ENCODE results near the gene SNTG2. TPM values are rescaled to one million over a fixed set of nuclear protein-coding genes. Genes with fewer than 3 reads are reported as not detected.

The SNTG2 gene
- total and polyA plus RNA-seq, 2 donors (not counting 1 experiment from before 2014, with no cell fraction given): 0.06 TPM; not detected in 1

DNA sequence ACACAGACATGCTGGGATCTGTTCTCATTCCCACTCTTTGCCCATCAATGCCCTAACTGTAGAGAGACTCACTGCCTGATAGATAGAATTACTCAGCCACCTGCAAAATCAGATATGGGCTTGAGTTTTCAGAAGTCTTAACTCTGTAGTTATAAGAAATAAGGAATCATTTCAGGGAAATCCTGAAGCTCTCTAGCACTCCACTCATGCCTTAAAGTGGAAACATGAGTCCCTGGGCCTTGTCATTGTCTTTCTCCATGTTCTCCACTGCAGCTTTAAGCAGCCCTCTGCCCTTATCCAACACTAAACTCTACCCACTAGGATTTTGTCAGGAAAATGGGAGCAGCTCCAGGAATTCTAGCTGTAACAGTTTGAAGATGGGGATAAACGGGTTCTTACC lies 192.5 kb downstream of the SNTG2 start:
- H2AFZ ChIP-seq (ENCODE audit: low read length): no peak overlapping the region
- no peak overlapping the region for H3K4me3 ChIP-seq (replicated peaks in 1 of 4; ENCODE audit: control extremely low read depth in 1 of 4, insufficient read depth in 1 of 4, low read depth in 3 of 4, low read length in 4 of 4)
- H3K79me2 ChIP-seq (ENCODE audit: control insufficient read depth, insufficient read depth, low read length): no peaks in the 10 kb centered on the region
- H3K36me3 ChIP-seq (ENCODE audit: control insufficient read depth, insufficient read depth, low read length): no peaks in the 10 kb centered on the region
- H3K27ac ChIP-seq (ENCODE audit: insufficient read depth, low read length): no peak overlapping the region
- H3K4me2 ChIP-seq (ENCODE audit: extremely low read depth, insufficient read depth, low read length): no peak overlapping the region
- no peaks in the 10 kb centered on the region for H3K4me1 ChIP-seq (ENCODE audit: control insufficient read depth, extremely low read depth, insufficient read depth, low read length)
- H3K27me3 ChIP-seq (ENCODE audit: control insufficient read depth, insufficient read depth, low read length): no peaks in the 10 kb centered on the region
- DNase-seq (ENCODE audit: low read depth in 2 of 2): no peak
- H4K20me1 ChIP-seq (ENCODE audit: control insufficient read depth, extremely low read depth, insufficient read depth, low read length): no peaks in the 10 kb centered on the region
- no peak overlapping the region for H3K9ac ChIP-seq (ENCODE audit: insufficient read depth, low read length)
- TF ChIP-seq, protein P1, sequence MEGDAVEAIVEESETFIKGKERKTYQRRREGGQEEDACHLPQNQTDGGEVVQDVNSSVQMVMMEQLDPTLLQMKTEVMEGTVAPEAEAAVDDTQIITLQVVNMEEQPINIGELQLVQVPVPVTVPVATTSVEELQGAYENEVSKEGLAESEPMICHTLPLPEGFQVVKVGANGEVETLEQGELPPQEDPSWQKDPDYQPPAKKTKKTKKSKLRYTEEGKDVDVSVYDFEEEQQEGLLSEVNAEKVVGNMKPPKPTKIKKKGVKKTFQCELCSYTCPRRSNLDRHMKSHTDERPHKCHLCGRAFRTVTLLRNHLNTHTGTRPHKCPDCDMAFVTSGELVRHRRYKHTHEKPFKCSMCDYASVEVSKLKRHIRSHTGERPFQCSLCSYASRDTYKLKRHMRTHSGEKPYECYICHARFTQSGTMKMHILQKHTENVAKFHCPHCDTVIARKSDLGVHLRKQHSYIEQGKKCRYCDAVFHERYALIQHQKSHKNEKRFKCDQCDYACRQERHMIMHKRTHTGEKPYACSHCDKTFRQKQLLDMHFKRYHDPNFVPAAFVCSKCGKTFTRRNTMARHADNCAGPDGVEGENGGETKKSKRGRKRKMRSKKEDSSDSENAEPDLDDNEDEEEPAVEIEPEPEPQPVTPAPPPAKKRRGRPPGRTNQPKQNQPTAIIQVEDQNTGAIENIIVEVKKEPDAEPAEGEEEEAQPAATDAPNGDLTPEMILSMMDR (conservative IDR thresholded peaks at IDR 0.05 in 1 of 2, IDR thresholded peaks at IDR 0.05 in 1 of 2; ENCODE audit: low read depth in 1 of 2, low read length in 2 of 2): no peak
- TF ChIP-seq EZH2 (IDR thresholded peaks at IDR 0.05; ENCODE audit: low read length, missing control alignments): no peak
- H3K9me3 ChIP-seq (ENCODE audit: control insufficient read depth, insufficient read depth, low read depth, low read length): no peaks in the 10 kb centered on the region

- Histone ChIP-seq H2AFZ (ENCODE audit: low read length) (no peak overlapping the region), H3K4me1 (ENCODE audit: control insufficient read depth, extremely low read depth, insufficient read depth, low read length) (no peaks in the 10 kb centered on the region), H3K27ac (ENCODE audit: insufficient read depth, low read length) (no peak overlapping the region), H4K20me1 (ENCODE audit: control insufficient read depth, extremely low read depth, insufficient read depth, low read length) (no peaks in the 10 kb centered on the region), H3K27me3 (ENCODE audit: control insufficient read depth, insufficient read depth, low read length) (no peaks in the 10 kb centered on the region), H3K36me3 (ENCODE audit: control insufficient read depth, insufficient read depth, low read length) (no peaks in the 10 kb centered on the region), H3K4me2 (ENCODE audit: extremely low read depth, insufficient read depth, low read length) (no peak overlapping the region), H3K79me2 (ENCODE audit: control insufficient read depth, insufficient read depth, low read length) (no peaks in the 10 kb centered on the region), H3K9me3 (ENCODE audit: control insufficient read depth, insufficient read depth, low read depth, low read length) (peaks cover 2% of the 10 kb centered on the region), H3K4me3 (replicated peaks in 1 of 4; ENCODE audit: control extremely low read depth in 1 of 4, insufficient read depth in 1 of 4, low read depth in 3 of 4, low read length in 4 of 4) (no peak overlapping the region), H3K9ac (ENCODE audit: insufficient read depth, low read length) (no peak overlapping the region)
- no peak for DNase-seq (ENCODE audit: low read depth in 2 of 2)
- TF ChIP-seq, protein P1 (conservative IDR thresholded peaks at IDR 0.05 in 1 of 2, IDR thresholded peaks at IDR 0.05 in 1 of 2; ENCODE audit: low read depth in 1 of 2, low read length in 2 of 2): no peak
- TF ChIP-seq EZH2 (IDR thresholded peaks at IDR 0.05; ENCODE audit: low read length, missing control alignments): no peak
These were observed 197.4 kb downstream of the SNTG2 start for GRCh38 chr2:1147873-1148612.

DNA sequence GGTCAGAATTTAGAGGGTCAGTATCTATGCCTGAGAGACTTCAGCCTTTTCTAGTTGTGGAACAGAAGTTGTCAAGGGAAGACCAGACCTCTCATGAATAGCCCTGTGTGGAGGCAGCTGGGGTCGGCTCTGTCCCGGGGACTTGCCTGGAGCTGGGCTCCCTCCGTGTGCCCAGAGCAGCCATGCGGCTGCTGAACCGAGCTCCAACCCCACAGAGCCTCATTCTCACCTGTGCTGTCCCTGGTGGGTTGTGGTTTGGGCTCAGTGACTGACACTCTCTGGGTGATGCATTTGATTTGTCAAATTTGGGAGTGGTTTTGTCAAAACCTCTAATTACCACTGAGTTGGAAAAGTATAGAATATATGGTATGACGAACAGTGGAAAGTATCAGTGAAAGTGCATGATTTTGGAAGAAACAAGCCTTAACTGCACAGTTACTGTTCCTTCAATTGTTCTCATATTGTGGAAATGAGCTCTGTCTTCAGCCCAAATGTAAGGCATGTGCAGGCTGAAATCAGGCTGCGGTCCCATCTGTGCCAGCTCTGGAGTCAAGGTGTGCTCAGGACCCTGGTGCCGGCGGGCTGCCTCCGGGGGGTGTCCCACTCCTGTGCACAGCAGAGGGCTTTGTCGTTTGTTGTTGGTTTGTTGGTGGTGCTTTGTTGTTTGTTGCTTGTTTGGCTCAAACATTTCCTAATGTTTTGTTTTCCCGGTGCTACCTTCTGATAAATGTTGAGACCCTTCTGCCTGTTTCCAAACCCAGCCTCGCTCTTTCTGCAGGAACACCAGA lies 200.3 kb downstream of the SNTG2 start:
- Histone ChIP-seq H3K27me3 (ENCODE audit: control insufficient read depth, insufficient read depth, low read length) (no peaks in the 10 kb centered on the region), H4K20me1 (ENCODE audit: control insufficient read depth, extremely low read depth, insufficient read depth, low read length) (no peaks in the 10 kb centered on the region), H3K4me1 (ENCODE audit: control insufficient read depth, extremely low read depth, insufficient read depth, low read length) (no peaks in the 10 kb centered on the region), H3K4me3 (replicated peaks in 1 of 4; ENCODE audit: control extremely low read depth in 1 of 4, insufficient read depth in 1 of 4, low read depth in 3 of 4, low read length in 4 of 4) (no peak overlapping the region), H3K27ac (ENCODE audit: insufficient read depth, low read length) (no peak overlapping the region), H3K9me3 (ENCODE audit: control insufficient read depth, insufficient read depth, low read depth, low read length) (peaks cover 2% of the 10 kb centered on the region), H3K4me2 (ENCODE audit: extremely low read depth, insufficient read depth, low read length) (no peak overlapping the region), H3K79me2 (ENCODE audit: control insufficient read depth, insufficient read depth, low read length) (no peaks in the 10 kb centered on the region), H3K9ac (ENCODE audit: insufficient read depth, low read length) (no peak overlapping the region), H2AFZ (ENCODE audit: low read length) (no peak overlapping the region), H3K36me3 (ENCODE audit: control insufficient read depth, insufficient read depth, low read length) (no peaks in the 10 kb centered on the region)
- DNase-seq (ENCODE audit: low read depth in 2 of 2): no peak
- TF ChIP-seq, protein P1 (conservative IDR thresholded peaks at IDR 0.05 in 1 of 2, IDR thresholded peaks at IDR 0.05 in 1 of 2; ENCODE audit: low read depth in 1 of 2, low read length in 2 of 2): no peak
- no peak for TF ChIP-seq EZH2 (IDR thresholded peaks at IDR 0.05; ENCODE audit: low read length, missing control alignments)
